ENCODE measurements around the gene SNRNP35.

The SNRNP35 gene

GRCh38 chr12:123494124-123494851, 36.3 kb downstream of the SNRNP35 start:
- TF ChIP-seq, protein P1, sequence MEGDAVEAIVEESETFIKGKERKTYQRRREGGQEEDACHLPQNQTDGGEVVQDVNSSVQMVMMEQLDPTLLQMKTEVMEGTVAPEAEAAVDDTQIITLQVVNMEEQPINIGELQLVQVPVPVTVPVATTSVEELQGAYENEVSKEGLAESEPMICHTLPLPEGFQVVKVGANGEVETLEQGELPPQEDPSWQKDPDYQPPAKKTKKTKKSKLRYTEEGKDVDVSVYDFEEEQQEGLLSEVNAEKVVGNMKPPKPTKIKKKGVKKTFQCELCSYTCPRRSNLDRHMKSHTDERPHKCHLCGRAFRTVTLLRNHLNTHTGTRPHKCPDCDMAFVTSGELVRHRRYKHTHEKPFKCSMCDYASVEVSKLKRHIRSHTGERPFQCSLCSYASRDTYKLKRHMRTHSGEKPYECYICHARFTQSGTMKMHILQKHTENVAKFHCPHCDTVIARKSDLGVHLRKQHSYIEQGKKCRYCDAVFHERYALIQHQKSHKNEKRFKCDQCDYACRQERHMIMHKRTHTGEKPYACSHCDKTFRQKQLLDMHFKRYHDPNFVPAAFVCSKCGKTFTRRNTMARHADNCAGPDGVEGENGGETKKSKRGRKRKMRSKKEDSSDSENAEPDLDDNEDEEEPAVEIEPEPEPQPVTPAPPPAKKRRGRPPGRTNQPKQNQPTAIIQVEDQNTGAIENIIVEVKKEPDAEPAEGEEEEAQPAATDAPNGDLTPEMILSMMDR (IDR thresholded peaks at IDR 0.05; ENCODE audit: low read depth, low read length): no peak
- H3K4me3 ChIP-seq (ENCODE audit: low read depth, low read length): no peak overlapping the region

DNA sequence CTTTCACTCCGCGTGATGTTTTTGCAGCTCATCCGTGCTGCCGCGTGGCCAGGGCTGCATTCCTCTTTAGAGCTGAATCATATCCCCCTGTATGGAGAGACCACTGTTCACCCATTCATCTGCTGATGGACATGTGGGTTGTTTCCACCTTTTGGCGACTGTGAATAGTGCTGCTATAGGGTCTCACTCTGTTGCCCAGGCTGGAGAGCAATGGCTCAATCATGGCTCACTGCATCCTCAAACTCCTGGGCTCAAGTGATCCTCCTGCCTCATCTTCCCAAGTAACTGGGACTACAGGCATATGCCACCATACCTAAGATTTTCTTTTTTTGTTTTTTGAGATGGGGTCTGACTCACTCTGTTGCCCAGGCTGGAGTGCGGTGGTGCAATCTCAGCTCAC, 39.1 kb downstream of the SNRNP35 start:
- H3K4me3 ChIP-seq (ENCODE audit: low read depth, low read length): no peak overlapping the region
- TF ChIP-seq, protein P1 (IDR thresholded peaks at IDR 0.05; ENCODE audit: low read depth, low read length): no peak

- TF ChIP-seq, protein P1 (IDR thresholded peaks at IDR 0.05; ENCODE audit: low read depth, low read length): no peak
- H3K4me3 ChIP-seq (ENCODE audit: low read depth, low read length): no peak overlapping the region
These were observed 40.3 kb downstream of the SNRNP35 start for GRCh38 chr12:123498126-123498825.

DNA sequence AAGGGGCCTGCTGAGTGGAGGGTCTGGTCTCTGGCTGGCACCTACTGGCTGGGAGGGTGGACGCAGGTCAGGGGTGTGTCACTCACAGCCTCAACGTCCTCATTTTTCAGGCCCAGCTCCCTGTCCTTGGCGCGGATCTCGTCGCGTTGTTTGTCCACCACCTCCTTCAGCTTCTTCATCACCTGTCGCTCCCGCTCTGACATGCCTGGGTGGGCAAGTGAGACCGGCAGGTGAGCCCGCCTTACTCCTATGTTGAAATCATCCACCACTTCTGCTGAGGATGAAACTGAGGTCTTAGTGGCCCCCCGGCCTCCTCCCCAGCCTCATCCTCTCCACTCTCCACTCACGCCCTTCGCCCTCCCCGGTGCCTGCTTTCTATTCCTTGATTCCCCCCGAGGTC, 41.4 kb downstream of the SNRNP35 start:
- TF ChIP-seq, protein P1 (IDR thresholded peaks at IDR 0.05; ENCODE audit: low read depth, low read length): no peak
- H3K4me3 ChIP-seq (ENCODE audit: low read depth, low read length): no peak overlapping the region

DNA sequence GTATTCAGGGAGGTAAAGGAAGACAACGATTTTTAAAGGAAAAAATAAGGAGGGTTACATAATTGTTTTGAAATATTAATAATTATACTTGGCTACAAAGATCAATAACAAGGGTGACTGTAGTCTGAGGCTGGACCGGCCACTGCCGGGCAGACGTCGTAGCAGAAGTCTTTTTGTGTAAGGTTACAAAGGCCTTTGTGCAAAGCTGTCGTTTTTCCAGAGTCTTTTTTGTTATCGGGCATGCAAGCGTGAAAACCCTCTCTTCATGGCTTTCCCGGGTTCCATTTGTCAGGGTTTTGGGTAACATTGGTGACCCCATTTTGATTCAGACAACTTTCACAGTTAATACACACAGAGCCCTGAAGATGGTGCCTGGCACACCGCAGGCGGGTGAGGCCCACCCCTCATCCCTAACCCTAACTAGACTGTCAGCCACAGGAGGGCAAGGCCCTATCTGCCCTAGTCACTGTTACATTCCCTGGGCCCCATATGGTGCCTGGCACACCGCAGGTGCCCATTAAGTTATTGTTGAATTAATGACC, 44.3 kb downstream of the SNRNP35 start:
- TF ChIP-seq, protein P1 (IDR thresholded peaks at IDR 0.05; ENCODE audit: low read depth, low read length): no peak
- H3K4me3 ChIP-seq (ENCODE audit: low read depth, low read length): no peak overlapping the region

GRCh38 chr12:123506059-123506842, 48.3 kb downstream of the SNRNP35 start:
- H3K4me3 ChIP-seq (ENCODE audit: low read depth, low read length): no peak overlapping the region
- TF ChIP-seq, protein P1 (IDR thresholded peaks at IDR 0.05; ENCODE audit: low read depth, low read length): no peak

All from WI38 (cell line).